Measurements from ENCODE around the gene KBTBD3.

GRCh38 chr11:106063009-106063408, 14.1 kb downstream of the KBTBD3 start:
- TF ChIP-seq, protein P1, sequence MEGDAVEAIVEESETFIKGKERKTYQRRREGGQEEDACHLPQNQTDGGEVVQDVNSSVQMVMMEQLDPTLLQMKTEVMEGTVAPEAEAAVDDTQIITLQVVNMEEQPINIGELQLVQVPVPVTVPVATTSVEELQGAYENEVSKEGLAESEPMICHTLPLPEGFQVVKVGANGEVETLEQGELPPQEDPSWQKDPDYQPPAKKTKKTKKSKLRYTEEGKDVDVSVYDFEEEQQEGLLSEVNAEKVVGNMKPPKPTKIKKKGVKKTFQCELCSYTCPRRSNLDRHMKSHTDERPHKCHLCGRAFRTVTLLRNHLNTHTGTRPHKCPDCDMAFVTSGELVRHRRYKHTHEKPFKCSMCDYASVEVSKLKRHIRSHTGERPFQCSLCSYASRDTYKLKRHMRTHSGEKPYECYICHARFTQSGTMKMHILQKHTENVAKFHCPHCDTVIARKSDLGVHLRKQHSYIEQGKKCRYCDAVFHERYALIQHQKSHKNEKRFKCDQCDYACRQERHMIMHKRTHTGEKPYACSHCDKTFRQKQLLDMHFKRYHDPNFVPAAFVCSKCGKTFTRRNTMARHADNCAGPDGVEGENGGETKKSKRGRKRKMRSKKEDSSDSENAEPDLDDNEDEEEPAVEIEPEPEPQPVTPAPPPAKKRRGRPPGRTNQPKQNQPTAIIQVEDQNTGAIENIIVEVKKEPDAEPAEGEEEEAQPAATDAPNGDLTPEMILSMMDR (IDR thresholded peaks at IDR 0.05) = no peak
- TF ChIP-seq POLR2A (IDR thresholded peaks at IDR 0.05) = no peak
